Lung (tissue), 12 donors: ENCODE measurements around the gene GALNT9. TPM values are rescaled to one million over a fixed set of nuclear protein-coding genes. Genes with fewer than 3 reads are reported as not detected.

Experiments
- ATAC-seq: fragments of 200-7000 bp; cut with Tn5 transposase; one replicate; pipeline ENCODE4 v1.9.1; 2020; ENCODE audit warnings: moderate number of reproducible peaks; ENCODE audit not compliant: insufficient read depth, low FRiP score
- DNase-seq, 3 donors: peaks; one replicate each; pipeline ENCODE4 v3.0.0-alpha.2; 2013 to 2017
- H3K27ac ChIP-seq, 2 donors: one replicate each; pipeline ENCODE4 v1.5.1; 2013; ENCODE audit warnings: mild to moderate bottlenecking in 2 of 2, moderate library complexity in 2 of 2, control low read depth in 1 of 2, inconsistent platforms in 1 of 2, low read depth in 1 of 2, low read length in 1 of 2
- H3K27me3 ChIP-seq, 3 donors: one replicate each; pipeline ENCODE4 v1.5.1; 2013; ENCODE audit warnings: low read length in 2 of 3; ENCODE audit not compliant: control insufficient read depth in 3 of 3, insufficient read depth in 3 of 3
- H3K36me3 ChIP-seq, 4 donors: one replicate each; pipeline ENCODE4 v1.5.1; 2013; ENCODE audit warnings: low read length in 4 of 4, mild to moderate bottlenecking in 1 of 4, moderate library complexity in 1 of 4; ENCODE audit not compliant: control insufficient read depth in 4 of 4, insufficient read depth in 4 of 4
- H3K4me1 ChIP-seq, 5 donors: one replicate each; pipeline ENCODE4 v1.5.1; 2013; ENCODE audit warnings: low read length in 5 of 5, mild to moderate bottlenecking in 2 of 5, moderate library complexity in 1 of 5; ENCODE audit not compliant: control insufficient read depth in 5 of 5, insufficient read depth in 5 of 5
- H3K4me3 ChIP-seq: one replicate; pipeline ENCODE4 v1.5.1; 2013; ENCODE audit warnings: mild to moderate bottlenecking, control low read depth, moderate library complexity
- H3K9ac ChIP-seq, 2 donors: one replicate each; pipeline ENCODE4 v1.5.1; 2013; ENCODE audit warnings: low read length in 2 of 2, control low read depth in 1 of 2; ENCODE audit not compliant: insufficient read depth in 1 of 2
- H3K9me3 ChIP-seq, 4 donors: one replicate each; pipeline ENCODE4 v1.5.1; 2013; ENCODE audit warnings: low read length in 3 of 4, mild to moderate bottlenecking in 1 of 4, moderate library complexity in 1 of 4; ENCODE audit not compliant: control insufficient read depth in 4 of 4, insufficient read depth in 3 of 4
- CTCF ChIP-seq: IDR thresholded peaks from 2 replicates; pipeline ENCODE4 v1.5.1; 2012; ENCODE audit warnings: mild to moderate bottlenecking; ENCODE audit errors: control extremely low read depth, extremely low read depth
- WGBS, 2 donors: extraction: QIAGEN DNeasy Blood & Tissue Kit; methylation state at CpG; one replicate each; pipeline ENCODE4 v1.1.7; 2013; 5-methylcytosine and 5-hydroxymethylcytosine counted together
- polyA plus RNA-seq, 2 donors: library from polyadenylated mRNA; stranded (reverse); fragments of 200-250 nt; gene quantifications; one replicate each; pipeline ENCODE4 v1.2.1, GENCODE V29; 2013
- total RNA-seq, 2 donors: library from RNA; depleted of rRNA in 1 of 2; stranded (reverse); fragments of >200 nt in 1 of 2; gene quantifications; one replicate each; pipeline ENCODE4 v1.2.1, GENCODE V29; 2014 to 2021
- donor health status: control.
- donor health status: control.
- donor health status: Bipolar disorder and iron deficiency.
- donor health status: healthy.
- donor health status: DM: yes; HTN: yes; CAD: no.

The GALNT9 gene
- total and polyA plus RNA-seq, 4 donors: 0.13 to 1.7 (median 0.79) TPM

- no peak for ATAC-seq
- Histone ChIP-seq H3K9ac (no peak overlapping the region), H3K27ac (no peak overlapping the region), H3K4me1 (no peaks in the 10 kb centered on the region), H3K4me3 (no peak overlapping the region), H3K9me3 (no peaks in the 10 kb centered on the region), H3K27me3 (no peaks in the 10 kb centered on the region), H3K36me3 (no peaks in the 10 kb centered on the region)
- TF ChIP-seq CTCF: no peak
- no peak for DNase-seq
- WGBS, 2 donors: 82 to 88% methylated on average over 14 of the region's 14 CpGs
Observed at GRCh38 chr12:132236930-132237771, 92.2 kb downstream of the GALNT9 start.

GRCh38 chr12:132236129-132236929, 93.1 kb downstream of the GALNT9 start:
- no peaks in the 10 kb centered on the region for H3K36me3 ChIP-seq
- no peak for ATAC-seq
- no peak overlapping the region for H3K4me3 ChIP-seq
- no peak for DNase-seq
- H3K9ac ChIP-seq: no peak overlapping the region
- H3K27me3 ChIP-seq: no peaks in the 10 kb centered on the region
- 74 to 77% methylated on average over 31 of the region's 31 CpGs for WGBS, 2 donors
- H3K4me1 ChIP-seq: no peaks in the 10 kb centered on the region
- no peak for TF ChIP-seq CTCF
- H3K9me3 ChIP-seq: no peaks in the 10 kb centered on the region
- no peak overlapping the region for H3K27ac ChIP-seq

GRCh38 chr12:132235116-132235820, 94.1 kb downstream of the GALNT9 start:
- Histone ChIP-seq H3K4me1 (no peaks in the 10 kb centered on the region), H3K4me3 (no peak overlapping the region), H3K27me3 (no peaks in the 10 kb centered on the region), H3K9ac (no peak overlapping the region), H3K9me3 (no peaks in the 10 kb centered on the region), H3K36me3 (no peaks in the 10 kb centered on the region), H3K27ac (no peak overlapping the region)
- no peak for ATAC-seq
- 87 to 92% methylated on average over 21 to 25 of the region's 25 CpGs for WGBS, 2 donors
- no peak for TF ChIP-seq CTCF
- no peak for DNase-seq
